Stimulated activated CD4-positive, alpha-beta T cell treated with anti-CD3 and anti-CD28 coated beads, TNF-alpha, amount 100 ng/mL, for 1 hour (primary cell): ENCODE results near the gene TRIB2.

ENCODE experiments used
- DNase-seq, 3 donors: peaks; one replicate each; pipeline ENCODE4 v3.0.0-alpha.2; 2020; ENCODE audit warnings: low read depth in 3 of 3, low spot score in 1 of 3

TRIB2 gene

GRCh38 chr2:12697617-12698016 is 19.1 kb upstream of the TRIB2 start:
- DNase-seq: no peak

DNA sequence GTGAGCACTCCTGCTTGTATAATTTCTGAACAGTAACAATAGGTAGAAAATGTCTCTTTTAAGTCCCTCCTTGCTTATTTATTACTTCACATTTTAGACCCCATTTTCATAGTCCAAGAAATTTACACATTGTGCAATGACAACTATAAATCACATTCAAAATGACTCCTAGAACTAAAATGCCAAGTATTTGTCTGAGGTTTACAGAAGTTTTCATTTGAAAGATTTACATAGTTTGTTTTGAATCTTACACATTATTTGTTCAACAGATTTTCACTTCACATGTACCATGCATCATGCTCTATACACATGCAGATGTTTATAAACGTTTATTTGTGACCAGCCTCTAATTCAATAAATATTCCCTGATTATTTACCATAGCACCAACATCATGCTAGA is 15.7 kb upstream of the TRIB2 start:
- DNase-seq: no peak

GRCh38 chr2:12701786-12702167 is 15.0 kb upstream of the TRIB2 start:
- no peak for DNase-seq

DNA sequence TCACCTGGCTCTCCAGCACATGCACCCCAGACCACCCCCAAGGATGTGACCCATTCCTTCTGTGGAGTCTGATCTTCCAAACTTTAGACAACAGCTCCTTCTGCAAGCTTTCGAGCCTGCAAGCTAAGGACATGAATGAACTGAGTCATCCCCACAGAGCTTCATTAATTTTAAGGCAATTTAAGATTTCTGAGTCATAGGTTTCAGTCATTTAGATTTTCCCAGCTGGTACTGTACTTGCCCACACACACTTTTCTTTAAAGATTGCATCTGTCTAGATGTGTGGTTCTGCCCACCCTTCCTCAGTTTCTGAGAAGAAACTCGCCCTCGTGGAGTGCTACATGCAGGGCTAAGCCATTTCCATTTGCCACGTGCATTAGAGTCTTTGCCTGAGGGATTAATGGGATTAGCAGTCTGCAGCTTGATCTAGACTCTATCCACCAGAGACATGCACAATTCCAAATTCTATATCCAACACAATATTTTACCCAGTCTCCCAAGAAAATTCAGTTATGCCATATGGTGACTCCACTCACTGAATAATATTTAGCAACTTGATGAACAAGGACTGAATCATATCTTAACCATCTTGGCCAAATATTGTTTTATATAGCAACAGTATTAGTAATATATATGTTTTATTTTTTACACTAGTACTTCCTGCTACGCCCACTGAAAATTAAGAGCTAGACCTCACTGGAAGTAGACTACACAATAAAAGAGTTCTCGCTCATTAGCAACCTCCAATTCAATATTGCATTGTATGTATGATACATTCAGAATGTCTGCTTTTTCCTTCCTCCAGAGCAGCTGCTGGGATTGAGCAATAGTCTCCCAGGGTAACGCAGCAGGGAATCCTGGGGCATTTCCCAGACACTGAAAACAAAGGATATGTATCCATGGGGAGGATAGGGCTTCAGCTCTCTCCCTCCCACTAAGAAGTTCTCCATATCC is 14.3 kb upstream of the TRIB2 start:
- no peak for DNase-seq

DNA sequence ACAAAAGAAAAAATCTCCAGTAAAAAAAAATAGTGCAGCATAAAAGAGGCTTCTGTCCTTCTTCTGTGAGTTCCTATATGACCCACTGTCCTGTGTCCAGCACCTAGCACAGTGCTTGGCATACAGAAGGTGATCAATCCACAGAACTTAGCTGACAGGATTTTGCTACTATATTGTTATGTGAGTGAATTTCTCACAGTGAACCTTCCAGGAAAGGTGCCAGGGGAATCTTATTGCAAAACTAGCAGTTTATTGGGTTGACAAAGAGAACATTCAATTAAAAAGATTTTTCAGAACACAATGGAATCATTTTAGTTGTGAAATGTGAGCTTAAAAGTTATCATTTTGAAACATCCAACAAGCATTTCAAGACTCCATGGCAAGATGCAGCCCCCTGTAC is 12.4 kb upstream of the TRIB2 start:
- no peak for DNase-seq

GRCh38 chr2:12705230-12705629 is 11.5 kb upstream of the TRIB2 start:
- no peak for DNase-seq

DNA sequence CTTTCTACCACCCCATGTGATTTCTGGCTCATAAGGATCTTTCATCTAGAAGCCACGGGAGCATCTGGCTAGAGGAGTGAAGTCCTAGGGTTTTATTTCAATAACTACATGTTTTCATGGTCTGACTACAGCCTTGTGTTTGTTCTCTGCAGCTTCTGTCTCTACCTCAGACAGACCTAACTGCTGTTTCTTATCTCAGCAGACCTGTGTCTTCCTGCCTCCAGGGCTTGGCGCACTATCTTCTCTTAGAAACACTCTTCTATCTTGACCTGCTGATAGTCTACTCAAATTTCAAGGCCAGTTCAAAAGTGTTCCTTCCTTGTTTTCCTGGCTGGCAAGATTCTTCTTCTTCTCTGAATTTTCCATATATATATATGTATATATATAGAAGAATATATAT is 11.0 kb upstream of the TRIB2 start:
- DNase-seq: no peak

GRCh38 chr2:12708508-12709206 is 8.1 kb upstream of the TRIB2 start:
- no peak for DNase-seq

DNA sequence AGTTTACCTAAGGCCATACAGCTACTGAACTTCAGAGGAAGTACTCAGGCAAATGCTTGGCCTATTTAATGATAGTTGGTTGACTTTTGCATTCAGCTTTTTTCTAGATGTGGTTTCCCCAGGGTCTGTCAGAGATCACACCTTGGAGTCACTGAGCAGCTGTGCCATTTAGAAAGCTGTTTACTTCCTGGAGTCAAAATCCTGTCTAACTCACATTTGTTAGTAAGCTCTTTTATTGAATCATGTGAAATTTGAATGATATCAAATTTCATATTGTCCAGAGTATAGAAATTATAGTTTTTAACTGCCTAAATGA is 7.6 kb upstream of the TRIB2 start:
- no peak for DNase-seq

- DNase-seq: no peak
Measured at GRCh38 chr2:12710301-12710700, 6.4 kb upstream of the TRIB2 start.

- no peak for DNase-seq
Measured at GRCh38 chr2:12711339-12711738, 5.4 kb upstream of the TRIB2 start.

GRCh38 chr2:12712881-12713280 is 3.9 kb upstream of the TRIB2 start:
- no peak for DNase-seq

GRCh38 chr2:12714391-12715221 is 2.1 kb upstream of the TRIB2 start:
- DNase-seq: no peak

GRCh38 chr2:12715258-12716031 is 1.3 kb upstream of the TRIB2 start:
- no peak for DNase-seq

DNA sequence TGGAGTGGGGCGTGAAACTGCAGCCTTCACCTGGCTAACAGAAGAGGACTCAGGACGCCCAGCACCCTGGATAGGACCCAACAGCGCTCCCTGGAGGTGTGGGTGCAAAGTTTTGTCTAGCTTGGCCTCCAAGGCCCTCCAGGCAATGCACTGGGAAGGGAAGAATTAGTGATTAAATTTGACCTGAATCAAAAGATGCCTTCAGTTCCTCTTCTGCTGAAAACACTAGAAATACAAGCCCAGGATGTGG is 779 bp upstream of the TRIB2 start:
- DNase-seq: peak in 2 of 3 donors; percentile 63 to 73

DNA sequence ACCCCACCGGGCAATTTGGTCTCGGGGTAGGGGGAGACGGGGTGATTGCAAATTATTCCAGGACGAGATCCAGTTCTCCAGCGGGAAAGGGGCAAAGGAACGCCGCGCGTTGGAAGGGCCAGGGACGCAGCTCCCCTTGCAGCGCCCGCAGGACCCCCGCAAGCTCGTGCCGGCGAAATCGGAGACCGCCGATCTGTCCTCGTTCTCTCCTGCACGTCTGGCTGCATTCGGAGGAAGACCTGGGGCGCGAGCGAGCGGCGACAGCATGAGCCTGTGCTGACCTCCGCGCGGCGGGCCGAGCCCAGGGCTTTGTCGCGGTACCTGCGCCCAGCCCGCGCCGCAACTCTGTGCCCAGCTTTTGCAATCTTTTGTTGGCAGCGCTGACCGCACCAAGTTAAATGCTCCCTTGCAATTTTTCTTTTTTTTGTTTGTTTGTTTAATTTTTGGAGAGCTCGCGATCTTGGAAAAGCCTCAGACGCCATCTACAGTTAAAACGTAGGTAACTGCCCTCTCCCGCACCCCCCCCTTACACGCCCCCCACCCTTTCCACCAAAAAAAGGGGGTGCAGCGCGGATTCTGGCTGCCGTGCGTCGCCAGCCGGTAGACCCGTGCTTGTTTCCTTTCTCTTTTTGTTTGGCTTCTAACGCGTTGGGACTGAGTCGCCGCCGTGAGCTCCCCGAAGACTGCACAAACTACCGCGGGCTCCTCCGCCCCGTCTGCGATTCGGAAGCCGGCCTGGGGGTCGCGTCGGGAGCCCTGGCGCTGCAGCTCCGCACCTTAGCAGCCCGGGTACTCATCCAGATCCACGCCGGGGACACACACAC is 667 bp downstream of the TRIB2 start:
- peak in 1 of 3 donors; percentile 26 for DNase-seq

DNA sequence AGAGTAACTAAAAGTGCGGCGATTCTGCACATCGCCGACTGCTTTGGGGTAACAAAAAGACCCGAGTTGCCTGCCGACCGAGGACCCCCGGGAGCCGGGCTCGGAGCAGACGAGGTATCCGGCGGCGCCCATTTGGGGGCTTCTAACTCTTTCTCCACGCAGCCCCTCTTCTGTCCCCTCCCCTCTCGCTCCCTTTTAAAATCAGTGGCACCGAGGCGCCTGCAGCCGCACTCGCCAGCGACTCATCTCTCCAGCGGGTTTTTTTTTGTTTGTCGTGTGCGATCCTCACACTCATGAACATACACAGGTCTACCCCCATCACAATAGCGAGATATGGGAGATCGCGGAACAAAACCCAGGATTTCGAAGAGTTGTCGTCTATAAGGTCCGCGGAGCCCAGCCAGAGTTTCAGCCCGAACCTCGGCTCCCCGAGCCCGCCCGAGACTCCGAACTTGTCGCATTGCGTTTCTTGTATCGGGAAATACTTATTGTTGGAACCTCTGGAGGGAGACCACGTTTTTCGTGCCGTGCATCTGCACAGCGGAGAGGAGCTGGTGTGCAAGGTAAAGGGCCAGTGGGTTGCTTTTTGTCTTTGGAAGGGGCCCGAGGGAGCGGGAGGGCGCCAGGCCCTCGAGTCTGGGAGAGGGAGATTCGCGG is 1.4 kb downstream of the TRIB2 start:
- peak in 1 of 3 donors; percentile 26 for DNase-seq

DNA sequence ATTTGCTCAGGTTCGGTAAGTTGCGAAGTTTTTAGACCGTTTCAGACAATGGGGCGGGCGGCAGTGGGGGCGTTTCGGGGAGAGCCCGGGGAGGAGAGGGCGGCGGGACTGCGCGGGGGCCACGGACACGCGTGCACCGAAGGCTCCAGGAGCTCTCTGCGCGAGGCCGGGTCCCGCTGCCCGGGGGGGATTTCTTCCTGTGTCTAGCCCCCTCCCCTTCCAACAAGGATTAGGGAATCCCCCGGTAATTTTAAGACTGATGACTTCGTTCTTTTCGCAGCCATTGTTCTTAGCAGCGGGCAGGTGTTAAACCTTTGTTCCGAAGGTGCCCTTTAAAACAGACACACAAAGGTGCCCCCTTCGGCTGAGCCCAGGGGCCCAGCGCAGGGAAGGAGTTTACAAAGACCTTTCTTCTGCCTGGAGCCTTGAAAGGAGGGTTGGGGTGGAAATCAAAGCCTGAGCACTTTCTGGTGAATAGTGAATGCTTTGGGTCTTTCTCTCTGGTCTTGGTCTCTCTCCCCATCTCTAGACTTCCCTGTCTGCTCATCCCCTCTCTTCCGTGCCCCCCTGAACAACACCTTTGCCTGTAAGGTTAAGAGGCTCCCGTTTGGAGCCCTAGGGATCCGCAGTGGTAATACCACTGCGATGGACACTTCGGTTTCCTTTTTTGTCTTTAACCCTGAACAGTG is 2.1 kb downstream of the TRIB2 start:
- peak in 1 of 3 donors; percentile 22 for DNase-seq
